Measurements from ENCODE around the gene CNPPD1. TPM values are rescaled to one million over a fixed set of nuclear protein-coding genes. Genes with fewer than 3 reads are reported as not detected.

CNPPD1 gene
- total RNA-seq, 1 experiment from 2014 or later, result 38.2 TPM

- Histone ChIP-seq H2AFZ (ENCODE audit: low read length) (no peak overlapping the region), H3K36me3 (ENCODE audit: low read depth, low read length) (peaks cover 16% of the 10 kb centered on the region; the same call in 1 of the 2 replicates), H3K27me3 (ENCODE audit: low read length) (no peaks in the 10 kb centered on the region), H3F3A (ENCODE audit: low read length, unreplicated experiment) (no peaks in the 10 kb centered on the region), H4K20me1 (ENCODE audit: low read length) (peaks cover 4% of the 10 kb centered on the region; the same call in 1 of the 2 replicates), H3K79me2 (ENCODE audit: low read length) (peaks cover 26% of the 10 kb centered on the region), H3K4me3 (ENCODE audit: low read length) (no peak overlapping the region), H3K4me2 (ENCODE audit: low read length) (no peak overlapping the region), H3K27ac (ENCODE audit: low read length) (no peak overlapping the region), H3K4me1 (ENCODE audit: insufficient read depth, low read length) (peaks cover 10% of the 10 kb centered on the region), H3K9ac (ENCODE audit: low read length) (no peak overlapping the region), H3K9me3 (ENCODE audit: low read length) (no peaks in the 10 kb centered on the region), H3K9me2 (replicated peaks; ENCODE audit: low read length) (no peaks in the 10 kb centered on the region)
- ChIA-PET POLR2A (ENCODE audit: unreplicated experiment) (no interaction called here), CTCF (no interaction called here)
- ATAC-seq, result no peak
- no TSS peak for BruUV-seq (replicated peaks)
- no peak for TF ChIP-seq EZH2 (IDR thresholded peaks at IDR 0.05; ENCODE audit: low read length, unreplicated experiment)
- no peak for TF ChIP-seq CTCF (conservative IDR thresholded peaks at IDR 0.05; ENCODE audit: low read depth, low read length)
- TF ChIP-seq EZH2phosphoT487 (IDR thresholded peaks at IDR 0.05; ENCODE audit: borderline replicate concordance, low read length), result no peak
- intact Hi-C loops (cut with micrococcal nuclease), result no loop called here
- no peak for DNase-seq
Measured at GRCh38 chr2:219183151-219183772, 6.5 kb upstream of the CNPPD1 start.

- ATAC-seq (no peak), DNase-seq (no peak)
- intact Hi-C loops (cut with micrococcal nuclease), result no loop called here
- Histone ChIP-seq H2AFZ (ENCODE audit: low read length) (no peak overlapping the region), H3K27me3 (ENCODE audit: low read length) (no peaks in the 10 kb centered on the region), H3K9me2 (replicated peaks; ENCODE audit: low read length) (no peaks in the 10 kb centered on the region), H4K20me1 (ENCODE audit: low read length) (peaks cover 4% of the 10 kb centered on the region; the same call in 1 of the 2 replicates), H3K4me3 (ENCODE audit: low read length) (no peak overlapping the region), H3K9ac (ENCODE audit: low read length) (no peak overlapping the region), H3F3A (ENCODE audit: low read length, unreplicated experiment) (no peaks in the 10 kb centered on the region), H3K27ac (ENCODE audit: low read length) (no peak overlapping the region), H3K4me1 (ENCODE audit: insufficient read depth, low read length) (peaks cover 11% of the 10 kb centered on the region), H3K36me3 (ENCODE audit: low read depth, low read length) (peaks cover 16% of the 10 kb centered on the region; the same call in 1 of the 2 replicates), H3K79me2 (ENCODE audit: low read length) (peaks cover 26% of the 10 kb centered on the region), H3K4me2 (ENCODE audit: low read length) (no peak overlapping the region), H3K9me3 (ENCODE audit: low read length) (no peaks in the 10 kb centered on the region)
- no TSS peak for BruUV-seq (replicated peaks)
- ChIA-PET POLR2A (ENCODE audit: unreplicated experiment) (no interaction called here), CTCF (no interaction called here)
- TF ChIP-seq CTCF (conservative IDR thresholded peaks at IDR 0.05; ENCODE audit: low read depth, low read length) (no peak), EZH2phosphoT487 (IDR thresholded peaks at IDR 0.05; ENCODE audit: borderline replicate concordance, low read length) (no peak), EZH2 (IDR thresholded peaks at IDR 0.05; ENCODE audit: low read length, unreplicated experiment) (no peak)
Measured at GRCh38 chr2:219182331-219183150, 5.8 kb upstream of the CNPPD1 start.

GRCh38 chr2:219181531-219181930, 4.8 kb upstream of the CNPPD1 start:
- peaks cover 5% of the 10 kb centered on the region for H3F3A ChIP-seq (ENCODE audit: low read length, unreplicated experiment)
- H3K9me2 ChIP-seq (replicated peaks; ENCODE audit: low read length), result no peaks in the 10 kb centered on the region
- intact Hi-C loops (cut with micrococcal nuclease), result no loop called here
- TF ChIP-seq EZH2phosphoT487 (IDR thresholded peaks at IDR 0.05; ENCODE audit: borderline replicate concordance, low read length) (no peak), EZH2 (IDR thresholded peaks at IDR 0.05; ENCODE audit: low read length, unreplicated experiment) (no peak), CTCF (conservative IDR thresholded peaks at IDR 0.05; ENCODE audit: low read depth, low read length) (no peak)
- POLR2A ChIA-PET (ENCODE audit: unreplicated experiment), result no interaction called here
- BruUV-seq (replicated peaks), result TSS peak; percentile 0
- H3K27me3 ChIP-seq (ENCODE audit: low read length), result no peaks in the 10 kb centered on the region
- peaks cover 27% of the 10 kb centered on the region for H3K79me2 ChIP-seq (ENCODE audit: low read length)
- peaks cover 4% of the 10 kb centered on the region; the same call in 1 of the 2 replicates for H4K20me1 ChIP-seq (ENCODE audit: low read length)
- H3K27ac ChIP-seq (ENCODE audit: low read length), result no peak overlapping the region
- H3K4me3 ChIP-seq (ENCODE audit: low read length), result no peak overlapping the region
- no peak overlapping the region for H2AFZ ChIP-seq (ENCODE audit: low read length)
- H3K9me3 ChIP-seq (ENCODE audit: low read length), result no peaks in the 10 kb centered on the region
- DNase-seq, result no peak
- ATAC-seq, result no peak
- CTCF ChIA-PET, result no interaction called here
- H3K4me2 ChIP-seq (ENCODE audit: low read length), result no peak overlapping the region
- H3K4me1 ChIP-seq (ENCODE audit: insufficient read depth, low read length), result peaks cover 17% of the 10 kb centered on the region
- H3K36me3 ChIP-seq (ENCODE audit: low read depth, low read length), result peaks cover 16% of the 10 kb centered on the region; the same call in 1 of the 2 replicates
- no peak overlapping the region for H3K9ac ChIP-seq (ENCODE audit: low read length)
